HG03520 (cell line): ENCODE data around the gene METTL27.
"Not testable (repeated sequence)": the region's sequence is repeated elsewhere in the genome, so short reads cannot be mapped to it uniquely, and the experiment has no call there.

Experiments
- ATAC-seq: cut with Tn5 transposase; IDR thresholded peaks from one replicate; pipeline ENCODE4 v1.9.1; 2021; ENCODE audit warnings: mild to moderate bottlenecking, moderate library complexity; ENCODE audit not compliant: unreplicated experiment

METTL27 gene

GRCh38 chr7:73822319-73823173 is 19.8 kb downstream of the METTL27 start:
- no peak for ATAC-seq

GRCh38 chr7:73821597-73822285 is 20.6 kb downstream of the METTL27 start:
- not testable (repeated sequence) for ATAC-seq

- no peak for ATAC-seq
Measured at GRCh38 chr7:73820013-73820412, 22.3 kb downstream of the METTL27 start.

DNA sequence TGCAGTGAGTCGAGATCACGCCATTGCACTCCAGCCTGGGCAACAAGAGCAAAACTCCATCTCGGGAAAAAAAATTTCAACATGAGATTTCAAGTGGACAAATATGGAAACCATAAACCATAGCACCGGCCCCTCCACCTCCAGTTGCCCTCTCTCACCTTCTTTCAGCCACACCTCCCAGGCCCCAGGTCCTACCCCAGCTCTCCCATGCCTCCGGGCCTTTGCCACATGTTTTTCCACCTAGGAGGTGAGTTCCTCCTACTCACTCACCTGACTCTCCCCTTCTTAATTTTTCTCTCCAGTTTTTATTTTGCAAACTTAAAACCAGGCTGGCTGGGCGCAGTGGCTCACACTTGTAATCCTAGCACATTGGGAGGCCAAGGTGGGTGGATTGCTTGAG is 25.2 kb downstream of the METTL27 start:
- no peak for ATAC-seq

DNA sequence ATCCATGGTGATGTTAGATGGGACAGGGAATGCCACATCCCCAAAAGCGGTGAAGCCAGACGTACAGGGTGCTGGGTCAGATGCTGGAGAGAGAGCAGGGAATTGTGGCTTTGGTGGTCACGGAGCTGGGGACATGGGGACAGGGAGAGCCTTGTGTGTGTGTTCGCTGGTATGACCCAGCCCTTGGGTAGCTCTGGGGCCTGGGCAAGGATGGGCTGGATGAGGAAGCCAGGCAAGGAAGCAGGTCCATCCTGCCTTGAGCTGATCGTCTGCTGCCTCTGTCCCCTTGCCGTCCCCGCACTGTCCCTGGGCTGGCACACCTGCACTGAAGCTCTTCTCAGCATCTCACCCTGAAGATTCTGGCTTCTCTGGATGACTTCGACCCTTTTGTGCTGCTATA is 26.9 kb downstream of the METTL27 start:
- ATAC-seq = no peak

GRCh38 chr7:73812996-73813395 is 29.3 kb downstream of the METTL27 start:
- ATAC-seq = no peak

DNA sequence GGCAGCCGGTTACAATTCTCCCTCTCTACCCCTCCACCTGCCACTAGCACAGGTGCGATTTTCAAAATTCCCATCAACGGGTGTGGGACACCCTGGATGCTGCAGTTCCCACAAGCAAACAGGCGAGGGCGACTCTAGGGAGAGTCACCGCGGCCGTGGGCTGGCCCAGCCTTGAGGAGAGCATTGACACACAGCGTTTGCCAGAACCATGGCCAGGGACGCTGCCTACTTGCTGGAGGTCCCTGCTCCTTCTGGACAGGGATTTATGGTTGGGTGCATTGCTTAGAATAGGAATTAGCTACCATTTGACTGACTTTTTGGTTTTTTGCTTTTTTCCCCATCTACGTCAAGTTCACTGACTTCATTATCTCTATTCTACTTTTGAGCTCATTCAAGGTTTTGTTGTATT is 30.6 kb downstream of the METTL27 start:
- ATAC-seq = no peak

DNA sequence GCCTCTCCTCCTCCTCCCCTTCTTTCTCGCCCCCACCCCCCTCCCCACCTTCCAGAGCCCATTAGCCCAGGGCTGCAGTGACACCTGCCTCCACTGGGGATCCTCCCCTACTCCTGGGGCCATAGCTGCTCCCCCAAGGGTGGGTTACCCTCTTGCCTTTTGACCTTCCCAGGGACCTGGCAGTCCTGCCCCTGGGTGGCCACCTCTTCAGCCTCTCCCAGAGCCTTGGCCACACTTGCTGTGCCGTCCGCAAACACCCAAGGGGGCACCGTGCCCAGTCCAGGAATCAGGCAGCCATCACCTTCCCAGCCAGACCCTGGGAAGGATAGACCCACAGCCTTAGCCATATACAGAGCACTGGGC is 31.3 kb downstream of the METTL27 start:
- ATAC-seq = no peak

- no peak for ATAC-seq
Measured at GRCh38 chr7:73809467-73809951, 32.8 kb downstream of the METTL27 start.

DNA sequence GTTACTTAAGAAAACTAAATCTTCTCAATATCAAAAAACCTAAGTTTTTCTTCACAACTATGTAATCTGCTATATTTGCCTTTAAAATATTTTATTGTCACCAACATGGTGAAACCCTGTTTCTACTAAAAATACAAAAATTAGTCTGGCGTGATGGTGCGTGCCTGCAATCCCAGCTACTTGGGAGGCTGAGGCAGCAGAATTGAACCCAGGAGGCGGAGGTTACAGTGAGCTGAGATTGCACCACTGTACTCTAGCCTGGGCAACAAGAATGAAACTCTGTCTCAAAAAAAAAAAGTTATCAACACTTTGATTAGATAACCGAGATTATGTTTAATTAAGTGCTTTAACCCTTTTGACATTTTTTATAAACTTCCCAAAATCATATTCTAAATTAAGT is 39.9 kb downstream of the METTL27 start:
- ATAC-seq = no peak

- no peak for ATAC-seq
Measured at GRCh38 chr7:73801577-73801976, 40.7 kb downstream of the METTL27 start.

- no peak for ATAC-seq
Measured at GRCh38 chr7:73799282-73800141, 42.8 kb downstream of the METTL27 start.

GRCh38 chr7:73797176-73797575 is 45.1 kb downstream of the METTL27 start:
- ATAC-seq = not testable (repeated sequence)

- not testable (repeated sequence) for ATAC-seq
Measured at GRCh38 chr7:73796656-73797055, 45.7 kb downstream of the METTL27 start.

DNA sequence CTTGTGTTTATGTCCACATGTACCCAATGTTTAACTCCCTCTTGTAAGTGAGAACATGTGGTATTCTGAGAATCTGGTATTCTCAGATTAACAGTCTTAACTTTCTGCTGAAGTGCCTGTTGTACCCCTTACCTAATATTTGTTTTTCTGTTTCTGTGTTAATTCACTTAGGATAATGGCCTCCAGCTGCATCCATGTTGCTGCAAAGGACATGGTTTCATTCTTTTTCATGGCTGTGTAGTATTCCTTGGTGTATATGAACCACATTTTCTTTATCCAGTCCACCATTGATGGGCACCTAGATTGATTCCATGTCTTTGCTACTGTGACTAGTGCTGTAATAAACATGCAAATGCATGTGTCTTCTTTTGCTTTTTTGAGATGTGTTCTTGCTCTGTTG is 47.1 kb downstream of the METTL27 start:
- ATAC-seq = not testable (repeated sequence)

- not testable (repeated sequence) for ATAC-seq
Measured at GRCh38 chr7:73791170-73791690, 51.1 kb downstream of the METTL27 start.

DNA sequence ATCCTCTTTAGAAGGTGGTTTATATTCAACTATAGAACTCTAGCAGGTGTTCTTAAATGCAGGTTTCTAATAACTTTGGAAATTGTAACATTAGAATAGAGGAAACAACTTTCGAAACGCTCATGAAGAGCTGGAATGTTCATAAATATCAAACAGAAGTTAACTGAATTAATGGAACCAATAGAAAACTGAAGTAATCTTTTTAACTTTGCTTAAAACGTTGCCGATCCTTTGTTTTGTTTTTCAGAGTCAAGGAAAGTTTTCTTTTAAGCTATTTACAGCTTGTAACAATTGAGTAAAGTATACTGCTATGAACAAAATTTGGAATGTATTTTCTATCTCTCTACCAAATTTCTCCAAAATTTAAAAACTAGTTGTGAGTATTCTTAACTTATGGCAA is 53.3 kb downstream of the METTL27 start:
- ATAC-seq = no peak

- not testable (repeated sequence) for ATAC-seq
Measured at GRCh38 chr7:73787786-73788048, 54.6 kb downstream of the METTL27 start.

- no peak for ATAC-seq
Measured at GRCh38 chr7:73786588-73786987, 55.7 kb downstream of the METTL27 start.
